Neural cell (in vitro differentiated cells): ENCODE results near the gene PCTP.

ENCODE experiments used
- CTCF ChIP-seq: fragments of 450-650 bp; IDR thresholded peaks from 2 replicates; pipeline ENCODE4 v1.5.1; 2014; ENCODE audit warnings: antibody characterized with exemption, mild to moderate bottlenecking, moderate library complexity; ENCODE audit not compliant: poor library complexity, severe bottlenecking
- EP300 ChIP-seq: fragments of 450-650 bp; conservative IDR thresholded peaks from 2 replicates; pipeline ENCODE4 v1.6.1; 2014; ENCODE audit warnings: antibody characterized with exemption, mild to moderate bottlenecking, moderate library complexity; ENCODE audit not compliant: poor library complexity, severe bottlenecking
- EZH2 ChIP-seq: fragments of 200-600, 300-800 bp; shearing (Covaris generic), sonication (generic); IDR thresholded peaks from 2 replicates; pipeline ENCODE4 v1.6.1; 2014; ENCODE audit warnings: antibody characterized with exemption, low read length, borderline replicate concordance, mild to moderate bottlenecking; ENCODE audit not compliant: insufficient read depth, poor library complexity, severe bottlenecking
- MXI1 ChIP-seq: fragments of 450-650 bp; conservative IDR thresholded peaks from 2 replicates; pipeline ENCODE4 v1.6.1; 2014; ENCODE audit warnings: antibody characterized with exemption, mild to moderate bottlenecking; ENCODE audit not compliant: poor library complexity, severe bottlenecking
- RAD21 ChIP-seq: fragments of 450-650 bp; conservative IDR thresholded peaks from 2 replicates; pipeline ENCODE4 v1.6.1; 2014; ENCODE audit warnings: antibody characterized with exemption, mild to moderate bottlenecking, moderate library complexity
- REST ChIP-seq: IDR thresholded peaks from 2 replicates; pipeline ENCODE4 v1.6.1; 2012; ENCODE audit warnings: borderline replicate concordance
- SMC3 ChIP-seq: fragments of 450-650 bp; conservative IDR thresholded peaks from 2 replicates; pipeline ENCODE4 v1.6.1; 2014; ENCODE audit warnings: antibody characterized with exemption, mild to moderate bottlenecking, moderate library complexity; ENCODE audit not compliant: poor library complexity
- TAF1 ChIP-seq: IDR thresholded peaks from 2 replicates; pipeline ENCODE4 v1.6.1; 2012; ENCODE audit warnings: low read depth

- TF ChIP-seq CTCF (no peak), EP300 (no peak), EZH2 (no peak), MXI1 (no peak), REST (no peak), TAF1 (no peak), SMC3 (no peak), RAD21 (no peak)
Measured at GRCh38 chr17:55720919-55721836, 29.7 kb upstream of the PCTP start.
